GM21515 (cell line): ENCODE data around the gene TP53INP2.
"Not testable (repeated sequence)": the region's sequence is repeated elsewhere in the genome, so short reads cannot be mapped to it uniquely, and the experiment has no call there.

Experiments used
- ATAC-seq: cut with Tn5 transposase; IDR thresholded peaks from one replicate; pipeline ENCODE4 v1.9.1; 2021; ENCODE audit not compliant: unreplicated experiment

The TP53INP2 gene

GRCh38 chr20:34704177-34705007 is at the start of gene TP53INP2:
Gene TP53INP2 (plus strand): TSS chr20:34704344. CDS start chr20:34708740, 4,396 bp downstream.
- peak; percentile 39 for ATAC-seq

GRCh38 chr20:34658654-34659053 is 45.5 kb upstream of the TP53INP2 start:
- not testable (repeated sequence) for ATAC-seq

GRCh38 chr20:34661811-34662210 is 42.3 kb upstream of the TP53INP2 start:
- not testable (repeated sequence) for ATAC-seq

GRCh38 chr20:34663213-34663943 is 40.8 kb upstream of the TP53INP2 start:
- no peak for ATAC-seq

GRCh38 chr20:34664751-34665150 is 39.4 kb upstream of the TP53INP2 start:
- ATAC-seq = not testable (repeated sequence)

- no peak for ATAC-seq
Measured at GRCh38 chr20:34669094-34669493, 35.0 kb upstream of the TP53INP2 start.

GRCh38 chr20:34673412-34673811 is 30.7 kb upstream of the TP53INP2 start:
- ATAC-seq = no peak

GRCh38 chr20:34675561-34675960 is 28.6 kb upstream of the TP53INP2 start:
- no peak for ATAC-seq

GRCh38 chr20:34675993-34676641 is 28.0 kb upstream of the TP53INP2 start:
- ATAC-seq = no peak

- ATAC-seq = peak; percentile 90
Measured at GRCh38 chr20:34676642-34677373, 27.3 kb upstream of the TP53INP2 start, which contains the start of gene PIGU. Gene PIGU (minus strand): TSS chr20:34677092. CDS start chr20:34677085, 7 bp downstream.

GRCh38 chr20:34680586-34681175 is 23.5 kb upstream of the TP53INP2 start:
- ATAC-seq = no peak

- ATAC-seq = no peak
Measured at GRCh38 chr20:34683667-34684066, 20.5 kb upstream of the TP53INP2 start.

GRCh38 chr20:34689486-34689885 is 14.7 kb upstream of the TP53INP2 start:
- ATAC-seq = no peak

GRCh38 chr20:34691838-34692237 is 12.3 kb upstream of the TP53INP2 start:
- no peak for ATAC-seq

- ATAC-seq = no peak
Measured at GRCh38 chr20:34693414-34693813, 10.7 kb upstream of the TP53INP2 start.

- no peak for ATAC-seq
Measured at GRCh38 chr20:34701405-34702085, 2.6 kb upstream of the TP53INP2 start.

- no peak for ATAC-seq
Measured at GRCh38 chr20:34703061-34703423, 1.1 kb upstream of the TP53INP2 start.

- ATAC-seq = no peak
Measured at GRCh38 chr20:34703424-34704176, 544 bp upstream of the TP53INP2 start.

GRCh38 chr20:34705008-34705396 is 858 bp downstream of the TP53INP2 start:
- no peak for ATAC-seq
